ENCODE data around the gene FANCM. TPM values are rescaled to one million over a fixed set of nuclear protein-coding genes. Genes with fewer than 3 reads are reported as not detected.

FANCM gene
- total RNA-seq, 1 experiment from 2014 or later = 7.2 TPM

DNA sequence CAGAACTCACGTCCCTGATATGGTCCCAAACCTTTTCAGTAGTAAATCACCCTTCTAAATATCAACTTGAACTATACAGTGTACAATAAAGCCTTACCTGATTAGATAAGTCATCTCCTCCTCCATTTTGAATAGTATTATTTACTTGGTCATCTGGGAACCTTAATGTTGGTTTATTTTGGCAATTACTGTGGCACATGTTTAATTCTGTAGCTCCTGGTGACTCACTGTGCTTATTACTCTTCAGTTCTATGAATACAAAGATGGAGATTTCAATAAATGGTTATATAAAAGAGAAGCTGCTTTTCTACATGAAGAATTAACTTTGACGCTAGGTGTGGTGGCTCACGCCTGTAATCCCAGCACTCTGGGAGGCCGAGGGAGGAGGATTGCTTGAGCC lies 91.8 kb downstream of the FANCM start:
- DNase-seq (ENCODE audit: extremely low read depth, low read depth) = no peak

DNA sequence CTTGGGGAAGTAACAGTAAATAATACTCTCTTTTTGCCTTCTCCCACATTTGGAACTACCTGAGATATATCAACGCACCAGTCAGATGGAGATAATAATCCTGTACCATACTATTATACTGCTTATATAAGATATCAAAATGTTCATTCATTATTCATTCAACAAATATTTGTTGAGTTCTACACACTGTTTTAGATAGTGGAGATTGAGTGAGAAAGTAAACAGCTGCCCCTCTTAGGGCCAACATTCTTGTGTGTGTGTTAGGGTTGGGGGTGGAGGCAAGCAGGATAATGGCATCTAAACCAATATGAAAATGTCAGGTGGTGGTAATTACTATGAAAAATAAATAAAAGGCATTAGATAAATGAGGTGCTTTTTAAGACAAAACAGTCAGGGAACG lies 103.3 kb downstream of the FANCM start:
- DNase-seq (ENCODE audit: extremely low read depth, low read depth) = no peak

DNA sequence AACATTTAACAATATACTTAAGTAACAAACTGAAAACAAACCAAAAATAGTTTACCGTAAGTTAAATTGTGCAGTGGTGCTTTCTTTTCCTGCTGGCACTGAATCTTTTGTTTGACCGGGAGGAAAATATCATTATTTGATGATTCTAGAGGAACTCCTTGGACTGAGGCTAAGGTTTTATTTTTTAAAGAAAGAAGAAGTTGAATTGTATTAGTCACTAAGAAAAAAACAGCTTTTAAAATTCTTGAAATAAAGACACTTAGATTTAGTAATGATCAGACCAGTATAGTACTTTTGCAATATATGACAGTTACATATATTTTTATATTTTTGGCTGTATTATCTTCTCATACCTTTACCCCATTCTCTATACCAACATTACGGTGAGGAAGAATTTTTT lies 107.0 kb downstream of the FANCM start:
- no peak for DNase-seq (ENCODE audit: extremely low read depth, low read depth)

DNA sequence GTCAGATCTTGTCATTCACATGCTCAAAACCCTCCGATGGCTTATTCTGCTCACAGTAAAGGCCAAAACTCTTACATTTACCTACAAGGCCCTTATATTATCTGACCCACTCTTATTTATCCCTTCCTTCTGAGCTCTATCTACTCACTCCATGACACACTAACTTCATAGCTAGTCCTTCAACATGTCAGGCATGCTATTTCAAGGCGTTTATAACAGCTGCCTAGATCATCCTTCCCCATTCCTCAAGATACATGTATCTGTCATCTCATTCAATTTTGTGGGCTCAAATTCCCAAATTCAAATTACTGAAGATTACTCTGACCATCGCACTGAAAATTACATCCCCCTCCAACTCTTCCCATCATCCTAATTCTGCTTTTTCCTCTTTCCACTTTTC lies 110.4 kb downstream of the FANCM start:
- DNase-seq (ENCODE audit: extremely low read depth, low read depth) = no peak

DNA sequence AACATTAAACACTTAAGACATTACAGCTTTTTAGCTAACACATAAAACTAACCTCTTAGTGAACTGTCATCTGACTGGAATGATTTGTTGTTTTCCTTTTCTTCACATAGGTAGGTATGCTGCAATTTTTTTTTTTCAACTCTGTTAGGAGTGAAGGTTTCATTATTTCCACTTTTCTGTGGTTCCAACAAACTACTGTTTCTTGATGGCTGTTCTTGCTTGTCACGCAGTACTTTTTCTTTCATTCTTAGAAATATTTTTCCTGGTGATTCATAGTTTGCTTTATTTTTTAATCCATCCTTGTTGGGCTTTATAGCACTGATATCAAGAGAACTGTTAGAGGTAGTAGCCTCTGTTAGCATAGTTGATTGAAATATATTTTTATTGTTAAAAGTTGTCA lies 111.0 kb downstream of the FANCM start:
- no peak for DNase-seq (ENCODE audit: extremely low read depth, low read depth)

DNA sequence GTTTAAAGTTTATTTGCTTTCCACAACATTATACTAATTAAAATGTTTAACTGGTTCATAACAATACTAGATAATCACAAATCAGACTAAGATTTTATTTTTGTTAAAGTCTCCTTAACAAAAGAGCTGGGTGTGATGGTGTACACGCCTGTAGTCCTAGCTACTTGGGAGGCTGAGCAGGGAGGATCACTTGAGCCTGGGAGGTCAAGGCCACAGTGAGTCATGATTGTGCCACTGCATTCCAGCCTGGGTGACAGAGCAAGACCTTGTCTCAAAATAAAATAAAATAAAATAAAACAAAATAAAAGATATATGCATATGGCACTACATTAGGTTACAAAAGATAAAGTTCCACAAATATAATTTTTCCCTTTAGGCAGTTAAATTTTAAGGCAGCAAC lies 111.7 kb downstream of the FANCM start:
- DNase-seq (ENCODE audit: extremely low read depth, low read depth) = no peak

DNA sequence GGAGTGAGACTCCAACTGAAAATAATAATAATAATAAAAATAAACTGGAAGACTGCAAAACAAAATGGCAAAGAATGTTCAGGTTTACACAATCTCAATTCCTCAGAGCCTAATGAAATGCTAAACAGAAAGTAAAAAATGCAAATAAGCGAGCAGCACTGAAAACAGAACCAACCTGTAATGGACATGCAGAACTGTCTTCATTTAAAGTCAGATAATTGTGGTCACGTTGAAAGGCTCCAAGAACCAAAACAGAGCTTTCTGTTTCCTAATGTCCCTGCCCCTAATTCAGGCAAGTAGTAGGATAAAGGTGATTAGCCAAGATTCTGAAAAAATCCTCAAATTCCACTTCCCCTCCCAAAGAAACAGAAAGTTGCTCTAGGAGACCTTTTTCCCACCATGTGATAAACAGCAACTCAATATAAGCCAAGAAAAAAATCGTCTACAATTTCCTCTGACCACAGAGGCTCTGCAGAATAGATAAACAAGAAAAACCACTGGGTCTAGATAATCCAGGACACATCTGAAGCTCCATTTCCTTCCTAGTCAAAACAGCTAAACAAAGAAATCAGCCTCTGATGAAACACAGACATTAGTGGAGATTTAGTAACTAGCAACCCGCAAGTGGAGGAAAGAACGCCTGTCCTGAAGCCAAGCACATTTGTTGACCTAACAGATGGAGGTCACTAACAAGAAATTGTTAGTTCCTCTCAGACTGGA lies 114.3 kb downstream of the FANCM start:
- no peak for DNase-seq (ENCODE audit: extremely low read depth, low read depth)

Small RNAs within 50 kb of the gene (small RNA-seq; reads per million reads assigned to genes)
- gene RF00151 (0.06 reads per million in 2 experiments), gene SNORD127 (199 to 2,152 reads per million in 2 experiments)

Other genes starting within 250 kb of the FANCM start
- 10.4 and 12.2 TPM in 2 replicates for gene KLHL28, start 174.0 kb upstream of the FANCM start, total RNA-seq (2014; rRNA removed; shearing (Covaris generic))
- gene TOGARAM1, start 173.7 kb upstream of the FANCM start, total RNA-seq (2014; rRNA removed; shearing (Covaris generic)) = 11.9 and 13.2 TPM in 2 replicates
- 21.5 and 27.1 TPM in 2 replicates for gene PRPF39, start 51.8 kb upstream of the FANCM start, total RNA-seq (2014; rRNA removed; shearing (Covaris generic))
- gene FKBP3, start 1.4 kb upstream of the FANCM start, total RNA-seq (2014; rRNA removed; shearing (Covaris generic)) = 116 and 131 TPM in 2 replicates
- 35.8 and 46.8 TPM in 2 replicates for gene MIS18BP1, start 117.3 kb downstream of the FANCM start, total RNA-seq (2014; rRNA removed; shearing (Covaris generic))

All from NCI-H460 (cell line).